ENCODE data around the gene CDKAL1.

Gene CDKAL1

DNA sequence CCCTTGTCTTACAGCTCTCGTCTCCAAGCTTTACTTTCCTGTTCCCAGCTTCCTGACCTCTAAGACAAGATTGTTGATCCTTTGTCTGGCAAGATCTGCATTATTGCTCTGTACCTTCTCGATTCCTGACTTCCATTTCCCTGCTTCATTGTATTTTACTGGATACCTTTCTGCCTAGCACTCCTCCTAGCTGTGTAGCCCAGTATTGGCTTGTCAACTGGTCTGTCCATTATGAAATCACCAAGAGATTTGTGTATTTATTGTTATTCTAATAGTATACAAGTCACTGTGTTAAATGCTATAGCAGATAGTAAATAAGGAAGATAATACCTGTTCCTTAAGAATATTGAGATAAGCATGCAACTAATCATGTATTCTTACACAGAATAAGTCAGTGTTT is 305.4 kb downstream of the CDKAL1 start:
- no peak for DNase-seq (ENCODE audit: low spot score)

DNA sequence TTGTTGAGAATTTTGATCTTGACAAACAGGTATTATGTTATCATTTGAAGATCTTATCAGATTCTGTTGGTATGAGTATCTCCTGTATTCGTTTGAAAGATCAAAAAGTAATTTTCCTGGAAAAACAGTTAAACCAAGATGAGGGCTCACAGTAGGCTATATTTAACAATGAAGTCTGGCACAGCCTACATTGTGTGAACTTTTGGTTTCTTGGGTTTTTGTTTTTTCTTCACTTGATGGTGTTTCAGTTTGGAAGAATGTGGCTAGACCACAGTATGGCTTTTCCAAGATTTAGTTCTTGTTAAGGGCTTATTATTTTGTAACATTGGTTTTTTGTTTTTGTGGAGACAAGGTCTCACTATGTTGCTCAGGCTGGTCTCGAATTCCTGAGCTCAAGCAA is 306.4 kb downstream of the CDKAL1 start:
- DNase-seq (ENCODE audit: low spot score), result no peak

DNA sequence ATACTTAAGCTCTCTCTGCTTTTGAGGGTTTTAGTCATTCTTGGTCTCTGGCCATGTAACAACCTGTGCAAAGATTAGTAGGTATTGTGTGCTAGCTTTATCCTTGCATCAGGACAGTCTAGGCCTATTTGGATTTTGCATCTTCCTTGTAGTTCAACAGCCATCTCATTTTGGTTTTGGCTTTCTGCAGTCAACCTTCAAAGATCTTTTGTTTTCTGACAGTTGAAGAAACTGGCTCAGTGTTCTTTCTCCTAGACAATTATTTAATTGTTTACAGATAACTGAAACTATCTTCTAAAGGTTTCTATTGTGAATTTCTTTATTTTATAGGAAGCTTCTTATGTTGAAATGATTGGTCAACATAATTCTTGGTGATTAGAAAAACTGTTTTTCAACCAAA is 307.5 kb downstream of the CDKAL1 start:
- no peak for DNase-seq (ENCODE audit: low spot score)

DNA sequence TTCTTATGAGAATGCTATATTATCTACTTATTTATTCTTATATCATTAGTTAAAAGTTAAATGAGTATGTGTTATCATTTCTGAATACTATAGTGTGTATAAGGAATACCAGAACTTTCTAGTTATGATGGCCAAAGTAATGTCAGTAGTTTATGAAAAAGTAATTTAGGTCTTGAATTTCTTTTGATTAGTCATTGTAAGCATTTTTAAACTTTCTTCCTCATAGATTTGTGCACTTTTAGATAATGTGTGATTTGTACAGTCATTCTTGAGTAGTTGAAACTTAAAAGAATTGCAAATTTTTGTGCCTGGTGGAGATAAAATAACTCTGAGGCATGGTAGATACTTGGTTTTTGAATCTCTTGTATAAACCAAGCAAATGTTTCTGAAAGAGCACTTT is 311.3 kb downstream of the CDKAL1 start:
- no peak for DNase-seq (ENCODE audit: low spot score)

DNA sequence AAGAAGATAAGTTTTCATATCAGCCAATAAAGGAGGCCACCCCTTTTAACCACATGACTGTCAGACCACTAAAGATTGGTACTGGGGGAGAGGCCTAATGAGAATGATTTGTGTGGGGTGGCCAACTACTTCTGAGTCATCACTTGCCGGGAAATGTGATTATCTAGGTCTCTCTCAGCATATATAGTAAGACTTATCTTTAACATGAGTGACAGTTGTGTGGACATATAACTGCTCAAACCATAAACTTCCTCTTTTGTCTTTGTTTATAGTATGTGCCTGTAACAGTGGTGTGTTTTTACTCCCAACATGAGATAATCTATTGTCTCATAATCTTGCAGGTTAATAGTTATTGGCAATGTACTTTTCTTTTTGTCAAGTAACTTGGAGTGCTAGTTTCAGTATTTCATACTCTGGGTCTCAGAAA is 312.4 kb downstream of the CDKAL1 start:
- no peak for DNase-seq (ENCODE audit: low spot score)

DNA sequence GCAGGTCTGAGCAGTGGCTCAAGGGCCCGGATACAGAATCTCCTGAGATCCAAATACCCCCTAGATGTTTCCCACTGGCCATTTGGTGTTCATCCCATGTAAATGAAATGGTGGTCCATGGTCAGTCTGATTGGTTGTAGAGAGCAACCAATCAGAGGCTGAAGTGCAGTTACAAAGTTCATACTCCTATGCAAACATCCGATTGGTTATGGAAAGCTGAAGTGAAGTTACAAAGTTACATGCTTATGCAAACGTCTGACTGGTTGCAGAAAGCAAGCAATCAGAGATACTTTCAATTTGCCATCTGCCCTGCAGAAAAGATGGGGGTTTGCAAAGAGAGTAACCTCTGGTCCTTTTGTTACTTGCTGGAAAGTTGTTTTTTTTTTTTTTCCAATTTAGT is 313.6 kb downstream of the CDKAL1 start:
- no peak for DNase-seq (ENCODE audit: low spot score)

DNA sequence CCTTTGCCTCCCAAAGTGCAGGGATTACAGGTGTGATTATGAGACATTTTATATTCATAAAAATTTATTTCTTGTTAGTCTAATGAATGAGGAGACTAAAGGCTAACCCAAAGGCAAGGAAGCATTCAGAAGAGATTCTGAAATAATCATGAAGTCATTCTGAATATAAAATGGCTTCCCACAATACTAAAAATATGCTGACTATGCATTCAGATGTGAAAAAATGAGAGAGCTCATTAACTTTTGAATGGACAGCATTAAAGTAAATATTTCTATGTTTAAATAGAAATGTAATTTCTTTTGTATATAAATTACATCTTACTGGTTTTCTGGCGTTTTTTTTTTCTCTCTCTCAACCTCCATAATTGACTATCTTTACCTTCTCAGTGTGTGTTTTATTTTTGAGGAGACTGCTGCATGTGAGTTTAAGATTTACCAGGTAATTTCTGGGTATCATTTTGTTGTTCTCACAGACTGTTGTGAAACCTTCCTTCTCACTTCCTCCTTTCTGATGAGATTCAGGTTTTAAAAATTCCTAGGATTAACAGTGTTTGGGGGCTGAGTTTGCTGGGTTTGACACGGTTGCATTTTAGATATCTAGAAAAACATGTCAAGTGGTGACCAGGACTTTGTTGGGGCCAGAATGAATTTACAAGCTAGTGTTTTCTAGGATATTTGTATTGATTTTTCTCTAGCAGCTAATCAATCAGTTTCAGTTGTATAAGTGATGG is 316.6 kb downstream of the CDKAL1 start:
- no peak for DNase-seq (ENCODE audit: low spot score)

DNA sequence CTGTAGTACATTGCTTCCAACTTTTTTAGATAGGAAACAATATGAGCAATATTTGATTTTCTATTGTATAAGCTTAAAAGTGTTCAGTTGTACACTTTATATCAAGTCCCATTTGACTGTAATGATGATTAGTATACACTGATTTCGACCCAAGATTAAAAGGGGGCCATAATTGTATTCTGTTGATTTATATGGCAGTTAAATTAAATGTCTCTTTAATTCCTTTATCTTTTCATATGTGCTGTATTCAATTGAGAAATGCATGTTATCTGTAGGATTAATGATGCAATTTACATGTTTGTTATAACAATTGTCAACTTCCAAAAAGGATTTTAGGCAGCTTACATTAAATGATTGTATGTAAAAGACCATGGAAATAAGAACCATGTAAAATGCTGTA is 317.5 kb downstream of the CDKAL1 start:
- no peak for DNase-seq (ENCODE audit: low spot score)

DNA sequence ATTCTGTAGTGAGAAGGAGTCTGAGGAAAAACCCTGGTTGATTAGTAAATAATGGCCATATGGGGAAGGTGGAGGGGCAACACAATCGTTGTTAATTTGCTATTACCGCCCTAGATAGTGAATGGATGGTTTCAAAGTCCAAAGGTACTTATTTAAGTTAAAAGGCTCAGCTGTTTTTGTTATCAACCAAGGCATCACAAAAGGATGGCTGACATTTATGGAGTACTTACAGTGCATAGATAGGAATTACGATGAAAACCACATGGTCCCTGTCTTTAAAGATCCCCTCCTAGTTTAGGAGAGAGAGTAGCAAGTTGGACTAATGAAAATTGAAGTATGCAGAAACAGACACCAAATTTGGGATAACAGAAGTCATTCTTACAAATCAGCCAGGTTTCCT is 319.6 kb downstream of the CDKAL1 start:
- DNase-seq (ENCODE audit: low spot score), result no peak

DNA sequence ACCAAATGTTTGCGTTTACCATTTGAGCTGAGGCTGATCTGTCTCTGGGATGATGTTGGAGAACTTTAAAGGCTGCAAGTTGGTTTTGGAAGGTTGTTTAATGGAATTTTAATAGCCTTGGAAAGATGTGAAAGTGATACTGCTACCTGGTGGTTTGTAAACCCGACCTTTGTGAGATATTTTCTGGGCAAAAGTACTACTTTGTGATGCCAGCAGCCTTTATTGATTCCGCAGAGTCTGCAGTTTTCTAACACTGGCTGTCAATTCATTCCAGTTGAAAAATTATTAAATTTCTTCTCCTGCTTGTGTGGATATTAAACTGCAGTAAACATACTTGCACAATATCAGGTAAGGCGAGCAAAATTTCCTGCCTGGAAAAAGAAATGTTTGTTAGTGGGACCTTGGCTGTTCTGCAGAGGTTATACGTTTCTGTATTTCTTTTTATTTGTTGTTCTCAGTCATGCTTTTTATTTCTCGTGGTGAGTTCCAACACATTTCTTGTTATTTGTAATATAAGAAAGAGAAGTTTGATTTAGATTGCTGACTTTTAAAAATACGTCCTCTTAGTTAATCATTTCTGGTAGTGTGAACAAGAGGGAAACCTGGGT is 322.5 kb downstream of the CDKAL1 start:
- no peak for DNase-seq (ENCODE audit: low spot score)

DNA sequence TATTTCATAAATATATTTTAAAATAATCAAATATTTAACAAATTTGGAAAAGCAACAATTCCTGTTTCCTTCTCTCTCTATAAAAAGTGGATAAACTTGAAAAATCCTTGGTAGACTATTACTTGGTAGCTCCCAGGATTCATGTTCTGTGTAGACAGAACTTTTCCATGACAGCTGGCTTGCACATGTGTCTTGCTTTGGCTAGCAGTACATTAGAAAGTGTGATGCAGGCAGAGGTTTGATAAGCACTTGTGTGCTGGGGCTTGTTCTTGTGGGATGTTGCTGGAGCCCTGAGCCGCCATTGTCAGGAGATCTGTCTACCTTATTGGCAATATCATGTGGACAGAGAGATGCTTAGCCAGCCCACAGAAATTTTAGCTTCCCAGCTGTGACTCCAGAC is 327.2 kb downstream of the CDKAL1 start:
- DNase-seq (ENCODE audit: low spot score), result no peak

DNA sequence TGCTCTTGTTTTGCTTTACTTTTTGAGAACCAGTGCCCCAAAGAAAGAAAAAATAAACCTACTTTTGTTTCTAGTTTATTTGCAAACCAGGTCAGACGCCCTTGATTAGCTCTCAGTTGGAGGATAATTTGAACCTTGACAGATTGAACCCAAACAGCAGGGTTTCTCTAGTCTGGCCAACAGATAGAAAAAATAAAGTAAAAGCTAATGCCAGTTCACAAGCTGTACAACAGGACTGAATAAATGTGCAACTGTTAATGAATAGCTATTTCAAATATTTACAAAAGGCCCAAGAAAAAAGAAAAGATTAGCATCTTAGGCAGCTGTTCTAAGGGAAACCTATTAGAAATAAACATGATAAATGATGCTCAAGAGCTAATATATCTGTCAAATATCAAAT is 331.8 kb downstream of the CDKAL1 start:
- DNase-seq (ENCODE audit: low spot score), result no peak

DNA sequence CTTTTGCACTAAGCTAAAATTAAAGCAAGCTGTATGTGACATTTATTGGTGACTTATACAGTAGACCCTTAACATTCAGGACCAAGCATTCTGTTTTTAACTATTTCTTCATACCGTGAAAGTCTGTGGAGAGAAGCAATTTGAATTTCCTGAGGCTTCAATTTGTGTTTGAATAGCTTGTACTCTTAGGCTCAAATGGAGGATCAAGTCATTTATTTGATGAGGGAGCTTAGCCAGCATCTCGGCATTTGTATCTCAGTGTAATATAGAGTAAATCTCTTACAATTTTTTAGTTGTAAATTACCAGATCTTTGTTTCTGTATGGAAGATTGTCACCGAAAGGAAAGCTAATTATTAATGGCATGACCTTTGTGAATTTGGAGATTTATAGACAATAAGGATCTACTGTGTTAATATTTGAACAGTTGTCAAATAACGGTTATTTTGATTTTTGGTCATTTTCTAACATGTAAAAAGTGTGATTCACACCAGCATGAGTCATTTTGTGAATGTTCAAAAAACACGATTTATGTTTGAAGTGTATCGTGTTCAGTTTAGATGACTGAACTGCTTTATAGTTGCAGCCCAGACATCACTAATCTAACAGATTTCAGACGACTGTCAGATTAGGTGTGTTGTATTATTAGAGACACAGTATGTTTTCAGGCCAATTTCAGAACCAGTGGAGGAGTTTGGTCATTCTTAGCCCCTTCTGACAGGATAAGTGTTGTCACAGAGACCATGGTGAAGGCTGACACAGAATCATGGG is 332.9 kb downstream of the CDKAL1 start:
- no peak for DNase-seq (ENCODE audit: low spot score)

DNA sequence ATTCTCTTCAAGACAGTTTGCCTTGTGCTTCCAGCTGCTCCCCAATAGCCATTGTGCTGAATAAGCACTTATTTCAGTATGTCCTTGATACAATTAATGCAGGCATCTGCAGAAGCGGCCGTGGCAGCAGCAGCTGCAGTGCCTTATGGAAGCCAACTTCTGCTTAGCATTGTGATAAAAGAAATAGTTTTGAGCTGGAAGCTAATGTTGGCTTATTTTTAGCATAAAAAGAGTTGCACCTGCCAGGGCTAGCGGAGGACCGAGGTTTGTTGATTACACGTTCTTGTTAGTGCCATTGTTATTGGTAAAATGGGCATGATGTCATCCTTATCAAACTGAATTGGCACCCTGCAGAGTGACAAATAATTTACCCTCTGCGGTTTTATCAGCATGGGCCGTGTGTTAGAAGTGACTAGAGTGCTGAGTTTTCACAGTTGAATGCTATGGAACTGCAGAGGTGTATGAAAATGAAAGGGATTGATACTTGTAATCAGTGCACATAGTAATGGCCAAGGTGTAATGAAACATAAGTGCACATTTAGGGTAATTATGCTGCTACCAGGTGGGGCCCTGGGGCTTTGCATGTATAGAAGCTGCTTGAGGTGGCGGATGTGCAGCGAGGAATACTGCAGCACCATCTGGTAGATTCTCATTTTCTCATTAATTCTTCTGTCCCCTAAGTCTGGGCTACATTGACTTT is 334.3 kb downstream of the CDKAL1 start:
- no peak for DNase-seq (ENCODE audit: low spot score)

DNA sequence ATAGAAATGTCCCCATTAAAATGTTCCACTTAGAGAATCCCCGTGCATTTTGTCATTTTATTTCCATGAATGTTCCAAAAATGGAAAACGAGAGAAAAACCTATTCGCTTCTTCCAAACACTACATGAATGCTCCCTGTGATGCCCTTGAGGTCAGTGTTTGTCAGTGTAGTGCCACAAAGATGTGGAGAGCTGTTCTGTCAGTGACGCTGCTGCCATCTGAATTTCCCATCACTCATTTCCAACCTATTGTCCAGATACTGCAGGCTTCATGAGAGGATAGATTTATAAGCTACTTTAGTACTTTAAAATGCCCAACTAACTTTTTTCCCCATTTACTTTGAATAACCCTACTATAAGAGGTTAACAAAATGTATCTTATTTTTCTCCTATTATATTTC is 335.8 kb downstream of the CDKAL1 start:
- no peak for DNase-seq (ENCODE audit: low spot score)

DNA sequence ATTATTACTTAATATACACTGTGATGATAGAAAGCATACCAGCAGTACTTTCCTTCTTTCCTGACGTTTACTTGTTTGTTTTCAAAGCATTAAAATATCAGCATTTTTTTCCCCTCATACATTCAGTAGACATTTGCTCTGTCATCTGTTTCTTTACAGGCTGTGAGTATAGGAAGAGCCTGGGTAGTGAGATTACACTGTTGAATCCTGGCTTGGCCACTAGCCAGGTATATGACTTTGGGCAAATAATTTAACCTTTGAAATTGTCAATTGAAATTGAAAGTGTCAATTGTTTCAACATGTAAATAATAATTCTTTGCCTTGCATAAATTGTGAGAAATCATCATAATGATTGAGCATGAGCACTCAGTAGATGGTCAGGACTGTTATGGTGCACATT is 336.2 kb downstream of the CDKAL1 start:
- DNase-seq (ENCODE audit: low spot score), result no peak

DNA sequence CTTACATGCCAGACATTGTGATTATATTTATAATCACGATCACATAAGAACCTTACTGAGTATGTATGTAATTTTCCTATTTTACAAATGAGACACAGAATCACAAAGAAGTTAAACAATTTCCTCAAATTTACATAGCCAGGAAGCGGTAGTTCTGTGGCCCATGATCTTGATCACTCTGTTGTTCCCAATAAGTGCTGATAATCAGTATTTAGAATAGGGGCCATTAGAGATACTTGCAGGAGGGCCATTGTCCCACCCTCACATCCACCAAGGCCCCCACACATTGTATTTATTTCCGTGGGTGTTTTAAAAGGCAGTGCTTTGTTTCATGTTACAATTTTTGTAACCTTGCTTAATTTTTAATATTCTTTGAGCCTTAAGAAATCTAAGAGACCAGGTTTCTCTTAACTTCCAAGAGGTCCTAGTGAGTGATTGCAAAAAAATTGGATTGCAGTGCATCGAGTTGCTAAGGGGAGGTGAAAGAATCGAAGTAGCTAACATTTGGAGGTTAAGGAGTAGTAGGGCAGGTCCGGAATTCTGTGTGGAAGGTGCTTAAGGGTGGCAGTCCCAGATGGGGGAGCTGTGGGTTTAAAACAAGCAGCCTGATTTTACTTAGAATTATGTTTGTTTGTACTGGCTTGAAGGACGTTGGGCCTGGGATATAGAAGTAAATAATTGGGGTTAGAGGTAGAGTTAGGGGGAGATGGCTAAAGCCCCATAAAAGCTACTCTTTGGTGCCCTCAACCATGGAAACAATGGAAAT is 339.4 kb downstream of the CDKAL1 start:
- DNase-seq (ENCODE audit: low spot score), result no peak

DNA sequence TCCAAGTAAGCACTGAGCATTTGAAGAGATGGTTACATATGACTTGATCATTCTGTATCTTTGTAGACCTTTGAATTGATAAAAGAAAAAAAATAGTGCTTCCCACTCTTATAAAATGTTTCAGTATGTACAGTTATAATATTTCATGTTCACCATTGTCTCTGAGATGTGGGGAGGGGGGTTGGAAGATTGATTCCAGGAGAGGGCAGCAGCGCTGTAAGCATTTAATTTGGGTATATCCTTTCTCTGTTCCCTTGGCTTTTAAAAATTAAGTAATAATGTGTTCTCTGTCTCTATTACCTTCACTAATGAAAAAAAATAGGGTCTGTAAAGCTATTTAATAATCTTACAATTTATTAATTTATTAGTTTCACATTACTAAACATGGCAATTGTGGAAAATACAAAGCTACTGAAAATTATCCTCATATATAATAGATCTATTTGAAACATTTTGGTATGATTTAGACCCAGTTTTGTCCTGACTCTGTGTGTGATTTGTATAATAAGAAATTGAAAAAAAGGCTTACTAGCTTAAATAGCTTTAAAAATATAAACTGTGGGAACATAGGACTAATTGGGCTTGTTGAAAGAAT is 341.2 kb downstream of the CDKAL1 start:
- DNase-seq (ENCODE audit: low spot score), result no peak

DNA sequence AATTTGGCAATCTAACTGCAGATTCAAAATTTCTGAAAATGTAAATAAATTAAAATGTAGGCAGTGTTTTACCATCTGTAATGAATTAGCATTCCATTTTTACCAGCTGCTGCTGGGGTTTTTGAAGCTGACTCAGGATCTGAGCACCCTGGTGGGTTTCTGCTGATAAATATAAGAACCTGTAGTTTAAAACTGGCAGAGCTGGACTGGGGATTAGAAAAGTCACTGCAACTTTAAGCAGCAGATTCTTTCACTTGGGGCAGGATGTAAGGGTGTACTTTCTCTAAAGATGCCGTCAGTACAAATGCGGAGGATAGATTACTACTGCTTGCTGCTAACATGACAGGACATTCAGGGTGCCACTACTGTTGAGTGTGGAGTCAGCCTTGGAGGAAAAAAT is 341.8 kb downstream of the CDKAL1 start:
- DNase-seq (ENCODE audit: low spot score), result peak; percentile 55

DNA sequence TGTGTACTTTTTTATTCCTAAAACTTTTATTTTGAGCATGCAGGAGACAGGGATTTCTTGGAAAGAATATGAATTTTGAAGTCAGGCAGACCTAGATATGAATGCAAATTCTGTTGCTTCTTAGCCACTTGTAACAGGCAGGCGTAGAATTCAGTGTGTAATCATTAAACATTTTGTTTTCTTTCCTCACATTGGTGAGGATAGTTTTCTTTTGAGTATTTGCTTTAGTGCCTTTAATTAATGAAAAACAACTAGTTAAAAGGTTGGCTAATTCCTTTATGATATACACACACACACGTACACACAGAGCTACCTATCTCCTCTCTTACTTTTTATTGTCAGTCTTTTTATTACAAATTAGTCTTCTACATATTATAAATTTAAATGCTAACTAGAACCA is 342.3 kb downstream of the CDKAL1 start:
- DNase-seq (ENCODE audit: low spot score), result no peak
